ENCODE measurements around the gene ALDH1L1. TPM values are rescaled to one million over a fixed set of nuclear protein-coding genes. Genes with fewer than 3 reads are reported as not detected.

Gene ALDH1L1
- total and polyA plus RNA-seq, 2 of the 13 experiments (the other 11 are each of a cell fraction or from before 2014, with no cell fraction given) = 11.2 to 28.7 TPM

DNA sequence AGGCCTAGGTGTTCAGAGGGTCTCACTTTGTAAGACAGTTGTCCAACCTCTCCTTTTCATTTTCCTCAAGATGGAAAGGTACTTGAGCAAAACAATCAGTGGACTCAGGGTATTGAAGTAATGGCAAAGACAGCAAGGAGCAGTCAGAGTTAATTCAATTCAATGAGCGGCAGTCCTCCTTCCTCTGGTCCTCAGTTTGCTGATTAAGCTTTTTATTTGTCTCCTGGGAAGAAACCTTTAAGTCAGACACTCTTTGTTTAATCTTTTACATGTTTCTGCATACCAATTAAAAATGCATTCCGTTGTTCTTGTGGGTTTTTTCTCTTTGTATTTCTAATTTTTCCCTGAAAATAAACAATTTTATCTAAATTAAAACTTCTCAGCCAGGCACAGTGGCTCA is 18.9 kb upstream of the ALDH1L1 start:
- ATAC-seq (no peak), DNase-seq (ENCODE audit: low spot score) (no peak), FAIRE-seq (no peak)
- BruUV-seq (replicated peaks) = no TSS peak
- H3K4me1 ChIP-seq (ENCODE audit: insufficient read depth, low read length) = no peaks in the 10 kb centered on the region
- no peak overlapping the region for H3K4me2 ChIP-seq (ENCODE audit: low read depth, low read length)
- H3K4me3 ChIP-seq (replicated peaks in 1 of 3; ENCODE audit: insufficient read depth in 1 of 3, low read depth in 2 of 3, low read length in 3 of 3) = no peak overlapping the region
- CTCF ChIA-PET (ENCODE audit: low intra/inter-chr PET ratio, low total read pairs) = interaction anchor here (3.4 kb wide), 1 partner anchor 65 kb away, joined by 27 read pairs; no protein-coding TSS in a partner anchor
- H3K79me2 ChIP-seq (ENCODE audit: insufficient read depth, low read length) = no peaks in the 10 kb centered on the region
- no peaks in the 10 kb centered on the region for H3K36me3 ChIP-seq (replicated peaks in 1 of 2; ENCODE audit: control insufficient read depth in 1 of 2, insufficient read depth in 2 of 2, low read length in 2 of 2)
- no peak overlapping the region for H3K27ac ChIP-seq (ENCODE audit: extremely low read length, insufficient read depth, low read length)
- H3K9ac ChIP-seq (ENCODE audit: insufficient read depth, low read depth, low read length) = no peak overlapping the region
- intact Hi-C loops (cut with micrococcal nuclease; ENCODE audit: unreplicated experiment) (no loop called here), in situ Hi-C loops (cut with HindIII; ENCODE audit: extremely low pct_ligation_motif_present, low pct_unique_long_range_greater_than_20kb) (loop anchor here (10.0 kb wide), 1 partner anchor 64 kb away; no protein-coding TSS in a partner anchor)
- no peaks in the 10 kb centered on the region for H4K20me1 ChIP-seq (ENCODE audit: insufficient read depth, low read length)
- peaks cover 29% of the 10 kb centered on the region for H3K9me3 ChIP-seq (ENCODE audit: low read length)
- H3K27me3 ChIP-seq (ENCODE audit: control insufficient read depth in 1 of 2, insufficient read depth in 2 of 2, low read length in 2 of 2) = no peaks in the 10 kb centered on the region
- WGBS (ENCODE audit: low lambda C conversion rate) = 53% methylated on average over 2 of the region's 2 CpGs
- POLR2A ChIA-PET = interaction anchor here (2.4 kb wide), 1 partner anchor 19 kb away, joined by 17 read pairs; the partner anchor contains the start of gene ALDH1L1
- TF ChIP-seq ZNF501 (CRISPR knock-in tag; IDR thresholded peaks at IDR 0.05) (no peak), ZC3H13 (CRISPR knock-in tag; IDR thresholded peaks at IDR 0.05) (no peak), ZNF180 (CRISPR knock-in tag; IDR thresholded peaks at IDR 0.05; ENCODE audit: borderline replicate concordance, low read depth) (no peak), IRX3 (CRISPR knock-in tag; IDR thresholded peaks at IDR 0.05; ENCODE audit: borderline replicate concordance, low read depth) (no peak), SNAI1 (CRISPR knock-in tag; IDR thresholded peaks at IDR 0.05; ENCODE audit: borderline replicate concordance) (no peak), MAFK (conservative IDR thresholded peaks at IDR 0.05 in 1 of 2, IDR thresholded peaks at IDR 0.05 in 1 of 2; ENCODE audit: low read length in 2 of 2) (peak; percentile 69 to 77), HNF1A (IDR thresholded peaks at IDR 0.05; ENCODE audit: low read depth) (no peak), HNF1A (CRISPR knock-in tag; IDR thresholded peaks at IDR 0.05; ENCODE audit: borderline replicate concordance) (no peak), MAFF (IDR thresholded peaks at IDR 0.05; ENCODE audit: low read depth, low read length) (peak; percentile 70), ZSCAN9 (CRISPR knock-in tag; IDR thresholded peaks at IDR 0.05; ENCODE audit: borderline replicate concordance) (no peak), PCBP1 (IDR thresholded peaks at IDR 0.05; ENCODE audit: borderline replicate concordance, low read depth, low read length) (no peak), CEBPZ (IDR thresholded peaks at IDR 0.05; ENCODE audit: low read length) (no peak), ZFX (CRISPR knock-in tag; IDR thresholded peaks at IDR 0.05; ENCODE audit: low read depth) (no peak)
- H2AFZ ChIP-seq (ENCODE audit: low read length) = no peak overlapping the region

Measured in HepG2 (cell line).